ENCODE results near the gene OTOG.

The OTOG gene

DNA sequence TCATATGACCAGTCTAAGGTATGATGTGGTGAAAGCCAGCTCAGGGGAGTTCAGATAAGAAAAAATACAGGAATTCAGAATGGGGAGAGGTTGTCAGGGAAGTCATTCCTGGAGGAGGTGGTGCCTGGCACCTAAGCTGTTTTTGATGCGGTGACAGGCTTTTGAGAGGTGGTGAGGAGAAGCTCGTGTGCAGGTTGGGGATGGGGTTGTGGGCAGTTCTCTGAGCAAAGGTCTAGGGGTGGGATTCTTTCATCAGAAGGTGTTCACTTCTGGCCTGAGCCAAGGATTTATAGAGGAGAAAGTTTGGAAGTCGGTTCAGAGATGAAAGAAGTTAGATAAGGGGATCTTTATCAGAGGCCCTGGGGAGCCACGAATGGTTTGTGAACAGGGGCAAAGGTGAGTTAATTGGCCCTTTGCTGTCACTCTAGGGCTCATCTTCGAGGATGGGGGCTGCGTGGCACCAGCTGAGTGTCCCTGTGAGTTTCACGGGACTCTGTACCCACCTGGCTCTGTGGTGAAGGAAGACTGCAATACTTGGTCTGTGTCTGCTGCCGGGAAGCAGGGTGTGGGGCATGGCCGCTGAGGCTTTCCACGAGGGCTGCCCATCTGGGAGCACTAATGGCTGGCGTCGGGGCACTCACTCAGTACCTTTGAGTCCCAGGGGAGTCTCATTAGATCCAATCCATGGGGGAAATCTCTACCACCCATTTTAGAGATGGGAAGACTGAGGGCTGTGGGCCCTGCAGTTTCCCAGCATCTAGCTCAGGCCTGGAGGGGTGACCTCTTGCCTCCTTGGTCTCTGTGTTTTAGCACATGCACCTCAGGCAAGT lies 13.4 kb downstream of the OTOG start:
- Histone ChIP-seq H3F3A (ENCODE audit: control insufficient read depth, insufficient read depth) (no peaks in the 10 kb centered on the region), H3K4me2 (ENCODE audit: low read length) (no peak overlapping the region), H3K4me1 (ENCODE audit: control insufficient read depth, low read length) (no peaks in the 10 kb centered on the region), H3K36me3 (ENCODE audit: control insufficient read depth, low read length) (no peaks in the 10 kb centered on the region), H3K9me2 (replicated peaks; ENCODE audit: control insufficient read depth, low read length) (no peaks in the 10 kb centered on the region), H3K4me3 (ENCODE audit: low read length) (no peak overlapping the region), H4K20me1 (ENCODE audit: control insufficient read depth, insufficient read depth, low read depth, low read length) (no peaks in the 10 kb centered on the region), H3K27ac (ENCODE audit: low read depth, low read length) (no peak overlapping the region), H3K9me3 (ENCODE audit: control insufficient read depth, insufficient read depth, low read length) (no peaks in the 10 kb centered on the region), H3K27me3 (ENCODE audit: control insufficient read depth, low read length) (no peaks in the 10 kb centered on the region), H3K79me2 (ENCODE audit: control insufficient read depth, low read length) (no peaks in the 10 kb centered on the region)
- TF ChIP-seq, protein P1, sequence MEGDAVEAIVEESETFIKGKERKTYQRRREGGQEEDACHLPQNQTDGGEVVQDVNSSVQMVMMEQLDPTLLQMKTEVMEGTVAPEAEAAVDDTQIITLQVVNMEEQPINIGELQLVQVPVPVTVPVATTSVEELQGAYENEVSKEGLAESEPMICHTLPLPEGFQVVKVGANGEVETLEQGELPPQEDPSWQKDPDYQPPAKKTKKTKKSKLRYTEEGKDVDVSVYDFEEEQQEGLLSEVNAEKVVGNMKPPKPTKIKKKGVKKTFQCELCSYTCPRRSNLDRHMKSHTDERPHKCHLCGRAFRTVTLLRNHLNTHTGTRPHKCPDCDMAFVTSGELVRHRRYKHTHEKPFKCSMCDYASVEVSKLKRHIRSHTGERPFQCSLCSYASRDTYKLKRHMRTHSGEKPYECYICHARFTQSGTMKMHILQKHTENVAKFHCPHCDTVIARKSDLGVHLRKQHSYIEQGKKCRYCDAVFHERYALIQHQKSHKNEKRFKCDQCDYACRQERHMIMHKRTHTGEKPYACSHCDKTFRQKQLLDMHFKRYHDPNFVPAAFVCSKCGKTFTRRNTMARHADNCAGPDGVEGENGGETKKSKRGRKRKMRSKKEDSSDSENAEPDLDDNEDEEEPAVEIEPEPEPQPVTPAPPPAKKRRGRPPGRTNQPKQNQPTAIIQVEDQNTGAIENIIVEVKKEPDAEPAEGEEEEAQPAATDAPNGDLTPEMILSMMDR (IDR thresholded peaks at IDR 0.05; ENCODE audit: low read depth, low read length, poor library complexity, severe bottlenecking): no peak
- TF ChIP-seq EZH2phosphoT487 (IDR thresholded peaks at IDR 0.05; ENCODE audit: borderline replicate concordance, low read length): no peak

DNA sequence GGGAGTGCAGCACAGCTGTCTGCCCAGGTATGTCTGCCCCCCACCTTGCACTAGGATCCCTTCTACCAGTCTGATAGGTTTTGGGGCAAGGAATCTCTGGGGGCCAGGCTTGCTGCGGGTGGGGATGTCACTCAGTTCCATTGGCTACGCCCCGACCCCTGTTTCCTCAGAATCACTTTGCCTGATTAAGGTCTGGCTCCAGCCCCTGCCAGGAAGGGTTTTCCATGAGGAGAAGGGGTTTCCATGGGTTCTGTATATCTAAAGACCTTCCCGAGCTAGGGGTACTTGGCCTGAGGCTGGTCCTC lies 14.0 kb downstream of the OTOG start:
- H3K27me3 ChIP-seq (ENCODE audit: control insufficient read depth, low read length): no peaks in the 10 kb centered on the region
- H3K9me3 ChIP-seq (ENCODE audit: control insufficient read depth, insufficient read depth, low read length): no peaks in the 10 kb centered on the region
- no peaks in the 10 kb centered on the region for H3K4me1 ChIP-seq (ENCODE audit: control insufficient read depth, low read length)
- H3K4me3 ChIP-seq (ENCODE audit: low read length): no peak overlapping the region
- H3K9me2 ChIP-seq (replicated peaks; ENCODE audit: control insufficient read depth, low read length): no peaks in the 10 kb centered on the region
- no peaks in the 10 kb centered on the region for H3K36me3 ChIP-seq (ENCODE audit: control insufficient read depth, low read length)
- H4K20me1 ChIP-seq (ENCODE audit: control insufficient read depth, insufficient read depth, low read depth, low read length): no peaks in the 10 kb centered on the region
- H3F3A ChIP-seq (ENCODE audit: control insufficient read depth, insufficient read depth): no peaks in the 10 kb centered on the region
- H3K79me2 ChIP-seq (ENCODE audit: control insufficient read depth, low read length): no peaks in the 10 kb centered on the region
- no peak overlapping the region for H3K27ac ChIP-seq (ENCODE audit: low read depth, low read length)
- H3K4me2 ChIP-seq (ENCODE audit: low read length): no peak overlapping the region
- TF ChIP-seq EZH2phosphoT487 (IDR thresholded peaks at IDR 0.05; ENCODE audit: borderline replicate concordance, low read length): no peak
- TF ChIP-seq, protein P1 (IDR thresholded peaks at IDR 0.05; ENCODE audit: low read depth, low read length, poor library complexity, severe bottlenecking): no peak

DNA sequence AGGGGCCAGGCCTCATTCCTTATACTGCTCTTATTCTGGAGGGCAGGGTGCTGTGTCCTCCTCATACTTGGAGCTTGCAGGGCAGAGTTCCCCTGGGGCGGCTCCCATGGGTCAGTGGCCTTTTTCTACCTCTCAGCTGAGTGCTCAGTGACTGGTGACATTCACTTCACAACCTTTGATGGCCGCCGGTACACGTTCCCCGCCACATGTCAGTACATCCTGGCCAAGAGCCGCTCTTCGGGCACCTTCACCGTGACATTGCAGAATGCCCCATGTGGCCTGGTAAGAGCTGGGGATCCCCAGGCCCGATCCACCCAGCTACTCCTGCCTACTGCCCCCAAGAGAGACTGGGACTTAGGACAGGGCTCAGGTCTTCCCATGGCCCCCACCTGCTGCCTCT lies 14.5 kb downstream of the OTOG start:
- no peaks in the 10 kb centered on the region for H3K27me3 ChIP-seq (ENCODE audit: control insufficient read depth, low read length)
- no peaks in the 10 kb centered on the region for H3K9me2 ChIP-seq (replicated peaks; ENCODE audit: control insufficient read depth, low read length)
- no peaks in the 10 kb centered on the region for H4K20me1 ChIP-seq (ENCODE audit: control insufficient read depth, insufficient read depth, low read depth, low read length)
- no peak overlapping the region for H3K4me3 ChIP-seq (ENCODE audit: low read length)
- H3K9me3 ChIP-seq (ENCODE audit: control insufficient read depth, insufficient read depth, low read length): no peaks in the 10 kb centered on the region
- H3K27ac ChIP-seq (ENCODE audit: low read depth, low read length): no peak overlapping the region
- no peak for TF ChIP-seq EZH2phosphoT487 (IDR thresholded peaks at IDR 0.05; ENCODE audit: borderline replicate concordance, low read length)
- TF ChIP-seq, protein P1 (IDR thresholded peaks at IDR 0.05; ENCODE audit: low read depth, low read length, poor library complexity, severe bottlenecking): no peak
- no peaks in the 10 kb centered on the region for H3K79me2 ChIP-seq (ENCODE audit: control insufficient read depth, low read length)
- no peak overlapping the region for H3K4me2 ChIP-seq (ENCODE audit: low read length)
- no peaks in the 10 kb centered on the region for H3K4me1 ChIP-seq (ENCODE audit: control insufficient read depth, low read length)
- H3F3A ChIP-seq (ENCODE audit: control insufficient read depth, insufficient read depth): no peaks in the 10 kb centered on the region
- H3K36me3 ChIP-seq (ENCODE audit: control insufficient read depth, low read length): no peaks in the 10 kb centered on the region

All from DOHH2 (cell line).